ENCODE data around the gene PRPF39.

DNA sequence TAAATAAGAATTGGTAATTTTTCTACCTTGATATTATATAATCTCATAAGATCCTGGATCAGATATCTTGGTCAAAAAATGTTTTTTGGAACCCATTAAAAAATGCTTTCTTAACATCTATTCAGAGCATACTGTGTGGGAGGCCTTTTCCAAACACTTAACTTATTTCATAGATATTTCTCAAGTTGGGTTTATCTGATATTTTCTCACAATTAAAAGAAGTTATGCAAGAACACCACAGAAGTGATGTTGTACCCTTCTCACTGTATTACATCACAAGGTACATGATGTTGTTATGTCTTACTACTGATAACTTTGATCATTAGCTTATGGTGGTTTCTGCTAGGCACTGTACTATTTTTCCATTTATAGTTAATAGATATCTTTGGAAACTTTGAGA, 23.4 kb upstream of the PRPF39 start:
- TF ChIP-seq, protein P1, sequence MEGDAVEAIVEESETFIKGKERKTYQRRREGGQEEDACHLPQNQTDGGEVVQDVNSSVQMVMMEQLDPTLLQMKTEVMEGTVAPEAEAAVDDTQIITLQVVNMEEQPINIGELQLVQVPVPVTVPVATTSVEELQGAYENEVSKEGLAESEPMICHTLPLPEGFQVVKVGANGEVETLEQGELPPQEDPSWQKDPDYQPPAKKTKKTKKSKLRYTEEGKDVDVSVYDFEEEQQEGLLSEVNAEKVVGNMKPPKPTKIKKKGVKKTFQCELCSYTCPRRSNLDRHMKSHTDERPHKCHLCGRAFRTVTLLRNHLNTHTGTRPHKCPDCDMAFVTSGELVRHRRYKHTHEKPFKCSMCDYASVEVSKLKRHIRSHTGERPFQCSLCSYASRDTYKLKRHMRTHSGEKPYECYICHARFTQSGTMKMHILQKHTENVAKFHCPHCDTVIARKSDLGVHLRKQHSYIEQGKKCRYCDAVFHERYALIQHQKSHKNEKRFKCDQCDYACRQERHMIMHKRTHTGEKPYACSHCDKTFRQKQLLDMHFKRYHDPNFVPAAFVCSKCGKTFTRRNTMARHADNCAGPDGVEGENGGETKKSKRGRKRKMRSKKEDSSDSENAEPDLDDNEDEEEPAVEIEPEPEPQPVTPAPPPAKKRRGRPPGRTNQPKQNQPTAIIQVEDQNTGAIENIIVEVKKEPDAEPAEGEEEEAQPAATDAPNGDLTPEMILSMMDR (tag by site-specific recombination; IDR thresholded peaks at IDR 0.05): no peak
- TF ChIP-seq MZF1 (tag by site-specific recombination; IDR thresholded peaks at IDR 0.05; ENCODE audit: borderline replicate concordance) (no peak), IKZF3 (tag by site-specific recombination; IDR thresholded peaks at IDR 0.05) (no peak)
- TF ChIP-seq, protein P2, sequence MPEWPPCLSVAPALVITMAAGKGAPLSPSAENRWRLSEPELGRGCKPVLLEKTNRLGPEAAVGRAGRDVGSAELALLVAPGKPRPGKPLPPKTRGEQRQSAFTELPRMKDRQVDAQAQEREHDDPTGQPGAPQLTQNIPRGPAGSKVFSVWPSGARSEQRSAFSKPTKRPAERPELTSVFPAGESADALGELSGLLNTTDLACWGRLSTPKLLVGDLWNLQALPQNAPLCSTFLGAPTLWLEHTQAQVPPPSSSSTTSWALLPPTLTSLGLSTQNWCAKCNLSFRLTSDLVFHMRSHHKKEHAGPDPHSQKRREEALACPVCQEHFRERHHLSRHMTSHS (tag by site-specific recombination; IDR thresholded peaks at IDR 0.05): no peak

Data from HEK293 (cell line).